Measurements from ENCODE around the gene CNIH2.
"Not testable (repeated sequence)": the region's sequence is repeated elsewhere in the genome, so short reads cannot be mapped to it uniquely, and the experiment has no call there.

Gene CNIH2

DNA sequence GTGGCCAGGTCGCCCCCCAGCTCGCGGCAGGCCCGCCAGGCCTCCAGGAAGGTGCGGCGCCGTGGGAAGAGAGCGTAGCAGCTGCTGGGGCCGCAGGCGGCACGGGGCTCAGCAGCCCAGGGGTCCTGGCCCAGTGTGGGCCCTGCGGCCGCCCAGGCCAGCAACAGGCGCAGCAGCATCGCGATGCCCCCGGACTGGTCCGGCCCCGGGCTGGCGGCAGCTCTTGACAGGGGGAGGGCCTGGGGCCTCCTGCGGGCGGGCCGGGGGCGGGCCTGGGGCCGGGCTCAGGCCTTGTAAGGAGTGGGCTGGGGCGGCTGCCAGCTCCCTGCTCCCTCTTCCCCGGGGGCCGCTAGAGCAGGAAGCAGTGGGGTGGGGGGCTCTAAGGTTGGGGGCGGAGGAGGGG lies 38.9 kb downstream of the CNIH2 start, which contains the start of gene CD248:
Gene CD248 (minus strand): TSS at position 196 of the 403 bp plus-strand sequence. CDS start 17 bp downstream, at position 179.
- peak; percentile 64 for DNase-seq

- DNase-seq, result peak; percentile 47
Measured at GRCh38 chr11:66317322-66317722, 39.3 kb downstream of the CNIH2 start.

- no peak for DNase-seq
Measured at GRCh38 chr11:66317723-66318599, 40.0 kb downstream of the CNIH2 start.

- no peak for DNase-seq
Measured at GRCh38 chr11:66318600-66318970, 40.6 kb downstream of the CNIH2 start.

DNA sequence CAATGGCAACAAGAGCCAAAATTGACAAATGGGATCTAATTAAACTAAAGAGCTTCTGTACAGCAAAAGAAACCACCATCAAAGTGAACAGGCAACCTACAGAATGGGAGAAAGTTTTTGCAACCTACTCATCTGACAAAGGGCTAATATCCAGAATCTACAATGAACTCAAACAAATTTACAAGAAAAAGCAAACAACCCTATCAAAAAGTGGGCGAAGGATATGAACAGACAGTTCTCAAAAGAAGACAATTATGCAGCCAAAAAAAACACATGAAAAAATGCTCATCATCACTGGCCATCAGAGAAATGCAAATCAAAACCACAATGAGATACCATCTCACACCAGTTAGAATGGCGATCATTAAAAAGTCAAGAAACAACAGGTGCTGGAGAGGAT lies 42.3 kb downstream of the CNIH2 start:
- not testable (repeated sequence) for DNase-seq

- DNase-seq, result not testable (repeated sequence)
Measured at GRCh38 chr11:66320748-66321147, 42.8 kb downstream of the CNIH2 start.

GRCh38 chr11:66321606-66322005 lies 43.6 kb downstream of the CNIH2 start:
- DNase-seq, result no peak

- no peak for DNase-seq
Measured at GRCh38 chr11:66322732-66323427, 44.9 kb downstream of the CNIH2 start.

DNA sequence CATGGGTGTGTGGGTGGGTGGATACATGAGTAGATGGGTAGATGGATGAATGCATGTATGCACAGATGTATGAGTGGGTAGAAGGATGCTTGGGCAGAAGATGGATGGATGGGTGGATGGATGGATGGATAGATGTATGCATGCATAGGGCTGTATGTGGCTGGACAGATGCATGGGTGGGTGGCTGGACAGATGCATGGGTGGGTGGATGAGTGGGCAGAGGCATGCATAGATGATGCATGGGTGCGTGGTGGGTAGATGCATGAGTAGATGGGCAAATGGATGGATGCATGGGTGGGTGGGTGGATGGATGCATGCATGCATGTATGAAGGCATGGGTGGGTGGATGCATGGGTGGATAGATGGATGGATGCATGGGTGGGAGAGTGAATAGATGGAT lies 45.7 kb downstream of the CNIH2 start:
- no peak for DNase-seq

DNA sequence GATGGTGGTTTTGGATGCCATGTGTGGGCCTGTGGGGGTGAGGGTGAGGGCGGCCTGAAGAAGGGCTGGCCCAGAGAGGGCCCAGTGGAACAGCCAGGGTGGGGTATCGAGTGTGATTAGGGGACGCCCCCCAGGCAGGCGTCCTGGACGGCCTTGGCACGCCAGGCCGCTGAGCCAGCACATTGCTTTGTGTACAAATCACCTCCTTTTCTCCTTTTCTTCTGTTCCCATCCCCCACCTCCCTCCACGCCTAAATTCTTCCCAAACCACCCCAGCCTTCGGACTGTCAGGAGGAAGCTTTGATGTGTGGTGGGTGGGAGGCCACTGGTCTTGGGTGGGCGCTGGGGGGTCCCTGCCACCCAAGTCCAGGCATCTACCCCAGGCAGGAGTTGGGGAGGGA lies 46.7 kb downstream of the CNIH2 start:
- DNase-seq, result no peak

- DNase-seq, result no peak
Measured at GRCh38 chr11:66325263-66325671, 47.3 kb downstream of the CNIH2 start.

DNA sequence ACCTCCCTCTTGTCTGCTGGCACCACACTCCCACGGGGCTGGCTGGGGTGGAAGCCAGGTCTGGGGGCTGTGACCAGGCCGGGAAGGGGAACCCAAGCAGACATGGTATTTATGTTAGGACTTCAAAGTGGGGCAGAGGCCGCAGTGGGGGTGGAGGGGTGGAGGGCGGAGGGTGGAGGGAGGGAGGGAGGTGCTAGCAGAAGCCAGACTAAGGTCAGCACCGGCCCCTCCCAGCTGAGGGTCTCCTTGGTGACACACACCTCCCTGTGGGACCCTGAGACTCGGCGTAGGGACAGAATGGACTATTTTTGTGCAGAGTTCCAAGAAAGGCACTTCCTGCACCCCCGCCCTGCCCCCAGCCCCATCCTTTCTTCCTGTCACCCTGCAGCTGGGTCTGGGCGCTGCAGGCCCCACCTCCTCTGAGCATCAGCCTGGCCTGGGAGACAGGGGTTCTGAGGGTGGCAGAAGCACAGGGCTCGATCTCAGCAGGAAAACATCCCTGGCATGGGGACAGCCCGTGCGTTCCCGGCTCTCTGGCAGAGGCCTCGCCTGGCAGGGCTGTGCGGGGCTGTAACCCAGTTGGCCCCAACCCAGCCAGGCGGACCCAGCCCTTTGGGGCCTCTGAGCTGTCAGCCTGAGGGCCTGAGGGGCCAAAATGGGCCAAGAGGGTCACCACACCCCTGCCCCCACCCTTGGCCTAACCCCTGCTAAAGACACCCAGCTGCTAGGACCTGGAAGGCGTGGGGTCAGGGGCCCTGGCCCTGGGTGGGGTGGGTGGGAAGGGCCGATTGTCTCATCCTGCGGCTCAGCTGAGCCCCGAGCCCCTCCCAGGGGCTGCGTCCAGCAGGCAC lies 48.5 kb downstream of the CNIH2 start:
- DNase-seq, result no peak

DNA sequence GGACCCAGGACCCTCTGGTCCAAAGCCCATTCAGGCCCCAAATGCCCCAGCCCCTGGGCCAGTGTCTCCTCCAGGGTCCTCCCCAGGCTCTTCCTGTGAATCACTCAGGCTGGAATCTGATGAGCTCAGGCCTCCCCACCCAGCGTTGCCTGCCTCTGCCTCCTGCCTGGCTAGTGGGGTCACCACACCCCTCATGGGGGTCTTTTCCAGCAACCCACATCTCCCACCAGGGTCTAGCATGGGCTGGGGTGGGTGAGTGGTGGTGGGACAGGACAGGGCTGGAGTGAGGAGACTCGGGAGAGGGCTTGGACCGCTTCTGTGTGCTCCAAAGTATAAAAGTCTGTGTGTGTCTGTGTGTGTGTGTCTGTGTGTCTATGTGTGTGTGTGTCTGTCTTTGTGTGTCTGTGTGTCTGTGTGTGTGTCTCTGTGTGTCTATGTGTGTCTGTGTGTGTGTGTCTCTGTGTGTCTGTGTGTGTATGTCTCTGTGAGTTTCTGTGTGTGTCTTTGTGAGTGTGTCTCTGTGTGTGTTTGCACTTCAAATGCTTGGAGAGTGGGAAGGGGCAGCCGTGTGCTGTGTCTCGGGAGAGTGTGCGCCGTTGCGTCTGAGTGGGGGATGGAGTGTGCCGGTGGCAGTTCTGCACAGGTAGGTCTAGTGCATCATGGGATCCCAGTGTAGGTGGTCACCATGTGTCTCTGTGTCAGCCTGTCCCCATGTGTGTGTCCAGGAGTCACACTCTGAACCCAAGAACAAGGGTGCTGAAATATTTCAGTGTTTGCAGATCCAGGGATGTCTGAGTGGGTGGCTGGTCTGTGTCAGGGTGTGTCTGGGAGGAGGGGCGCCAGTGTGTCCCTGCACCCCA lies 49.4 kb downstream of the CNIH2 start:
- no peak for DNase-seq

GRCh38 chr11:66328031-66328301 lies 50.0 kb downstream of the CNIH2 start:
- DNase-seq, result no peak

GRCh38 chr11:66328302-66329144 lies 50.5 kb downstream of the CNIH2 start:
- DNase-seq, result peak; percentile 90

DNA sequence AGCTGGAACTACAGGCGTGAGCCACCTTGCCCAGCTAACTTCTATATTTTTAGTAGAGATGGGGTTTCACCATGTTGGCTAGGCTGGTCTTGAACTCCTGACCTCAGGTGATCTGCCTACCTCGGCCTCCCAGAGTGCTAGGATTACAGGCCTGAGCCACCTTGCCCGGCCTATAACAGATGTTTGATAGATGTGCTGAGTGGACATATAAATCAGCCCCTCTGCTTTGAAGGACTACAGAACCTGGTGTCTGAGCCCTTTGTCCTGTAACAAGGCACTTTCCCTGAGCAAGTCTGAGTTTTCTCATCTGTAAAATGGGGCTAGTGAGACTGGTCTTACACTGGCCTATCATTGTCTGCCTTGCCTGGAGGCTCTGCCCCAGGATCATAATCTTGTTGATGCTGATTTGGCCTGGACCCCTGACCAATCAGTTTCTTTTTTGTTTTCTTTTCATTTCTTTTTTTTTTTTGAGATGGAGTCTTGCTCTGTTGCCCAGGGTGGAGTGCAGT lies 51.2 kb downstream of the CNIH2 start:
- DNase-seq, result no peak

DNA sequence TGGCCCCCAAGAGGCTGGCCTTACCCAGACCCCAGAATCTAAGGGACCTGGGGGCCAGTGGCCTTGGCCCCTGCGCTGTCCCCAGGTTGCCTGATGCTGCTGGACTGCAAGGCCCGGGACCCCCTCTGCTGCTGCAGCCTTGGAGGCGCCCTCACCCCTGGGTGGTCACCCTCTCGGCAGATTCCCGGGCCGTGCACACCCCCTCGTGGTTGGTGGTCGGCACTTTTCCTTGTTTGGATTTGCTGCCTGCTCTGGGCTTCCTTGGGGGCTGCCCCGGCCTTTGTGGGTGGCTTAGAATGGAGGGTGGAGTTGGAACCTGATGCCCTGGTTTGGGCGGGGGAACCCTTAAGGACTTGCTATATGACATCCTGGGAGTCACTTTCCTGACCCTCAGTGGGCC lies 53.0 kb downstream of the CNIH2 start:
- no peak for DNase-seq

DNA sequence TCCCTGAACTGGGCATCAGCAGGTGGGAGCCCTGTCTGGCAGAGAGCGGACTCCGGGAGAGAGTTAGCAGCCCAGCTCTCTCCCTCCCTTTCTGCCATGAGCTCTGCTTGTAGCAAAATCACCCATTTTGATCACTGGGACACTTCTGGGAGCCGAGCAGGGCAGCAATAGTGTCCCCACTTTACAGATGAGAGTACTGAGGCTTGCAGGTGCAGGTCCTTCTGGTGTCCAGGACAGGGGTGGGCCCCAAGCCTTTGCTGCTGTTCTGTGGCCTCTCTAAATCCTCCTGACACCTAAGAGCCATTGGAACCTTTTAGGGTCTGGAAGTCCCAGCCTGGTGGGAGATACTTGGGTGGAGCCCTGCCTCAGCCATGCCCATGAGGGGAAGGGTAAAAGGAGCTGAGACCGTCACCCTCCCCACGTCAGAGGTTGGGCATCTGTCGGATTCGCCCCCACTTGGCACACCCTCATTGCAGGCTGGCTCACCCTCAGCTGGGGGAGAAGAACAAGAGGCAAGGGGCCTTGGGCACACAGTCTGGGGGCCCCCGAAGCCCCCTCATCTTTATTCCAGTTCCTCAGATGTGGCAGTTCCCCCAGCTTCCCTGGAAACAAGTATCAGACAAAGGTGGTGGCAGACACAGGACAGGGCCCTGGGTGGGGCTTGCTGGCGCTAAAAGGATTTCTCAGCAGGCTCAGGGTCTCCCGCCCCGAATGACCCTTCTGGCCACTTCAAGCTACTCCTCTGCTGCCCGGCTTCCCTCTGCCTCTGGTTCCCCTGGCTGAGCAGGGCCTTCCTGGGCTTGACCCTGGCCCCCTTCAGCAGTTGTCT lies 53.8 kb downstream of the CNIH2 start:
- no peak for DNase-seq

- no peak for DNase-seq
Measured at GRCh38 chr11:66332371-66333219, 54.6 kb downstream of the CNIH2 start.
